SK-N-SH (cell line): ENCODE measurements around the gene PHKB. TPM values are rescaled to one million over a fixed set of nuclear protein-coding genes. Genes with fewer than 3 reads are reported as not detected.

Source experiments
- CTCF ChIA-PET: fragments of 300-600, 350-600 bp; formaldehyde crosslinking; extraction: SDS; loops from one replicate; lab custom pipeline; 2021; lab: Yijun Ruan, JAX
- POLR2A ChIA-PET: fragments of 350-600 bp; sonication (Branson Sonifier 250); formaldehyde crosslinking; extraction: SDS; loops from one replicate; lab custom pipeline; 2020; ENCODE audit warnings: antibody characterized with exemption, inconsistent platforms; lab: Yijun Ruan, JAX
- DNase-seq: peaks from one replicate; pipeline ENCODE4 v3.0.0; 2012
- H2AFZ ChIP-seq: fragments of 200-600 bp; sonication (generic); 2 replicates; pipeline ENCODE4 v1.8.1; 2016; ENCODE audit warnings: antibody characterized with exemption, mild to moderate bottlenecking, low read depth
- H3F3A ChIP-seq: fragments of 200-600 bp; sonication (generic); replicated peaks from 2 replicates; pipeline ENCODE3; 2016; ENCODE audit warnings: antibody characterized with exemption, mild to moderate bottlenecking; ENCODE audit not compliant: insufficient read depth
- H3K27ac ChIP-seq, 2 experiments: fragments of 200-500 bp in 1 of 2; fragments of 200-600 bp in 1 of 2; sonication (Bioruptor generic) in 1 of 2; sonication (generic), shearing (Covaris generic) in 1 of 2; 2 replicates each; pipeline versions ENCODE4 v1.5.1 to v1.6.1; 2014 to 2016; ENCODE audit warnings: low read depth in 2 of 2, inconsistent platforms in 1 of 2, low read length in 1 of 2, mild to moderate bottlenecking in 1 of 2, mixed read lengths in 1 of 2
- H3K27me3 ChIP-seq: fragments of 200-600 bp; sonication (generic), shearing (Covaris generic); 2 replicates; pipeline ENCODE4 v1.6.1; 2016; ENCODE audit warnings: mixed run types; ENCODE audit not compliant: insufficient read depth
- H3K36me3 ChIP-seq, 2 experiments: fragments of 200-500 bp in 1 of 2; fragments of 200-600 bp in 1 of 2; sonication (Bioruptor generic) in 1 of 2; sonication (generic) in 1 of 2; replicated peaks in 1 of 2; 2 replicates each; pipeline versions ENCODE3 to v1.5.1; 2014 to 2016; ENCODE audit warnings: low read length in 1 of 2, mild to moderate bottlenecking in 1 of 2; ENCODE audit not compliant: insufficient read depth in 2 of 2, control insufficient read depth in 1 of 2
- H3K4me1 ChIP-seq, 2 experiments: fragments of 200-500 bp in 1 of 2; fragments of 200-600 bp in 1 of 2; sonication (Bioruptor generic) in 1 of 2; sonication (generic), shearing (Covaris generic) in 1 of 2; 2 replicates each; pipeline versions ENCODE4 v1.5.1 to v1.6.1; 2014 to 2016; ENCODE audit warnings: low read depth in 1 of 2, low read length in 1 of 2, mixed run types in 1 of 2; ENCODE audit not compliant: insufficient read depth in 2 of 2, control insufficient read depth in 1 of 2
- H3K4me2 ChIP-seq: fragments of 200-600 bp; sonication (generic), shearing (Covaris generic); 2 replicates; pipeline ENCODE4 v1.6.1; 2017; ENCODE audit warnings: mixed run types
- H3K4me3 ChIP-seq, 2 experiments: fragments of 200-500 bp in 1 of 2; fragments of 200-600 bp in 1 of 2; sonication (Bioruptor generic) in 1 of 2; sonication (generic), shearing (Covaris generic) in 1 of 2; 2 replicates each; pipeline versions ENCODE4 v1.5.1 to v1.8.1; 2014 to 2016; ENCODE audit warnings: low read depth in 2 of 2, inconsistent platforms in 1 of 2, low read length in 1 of 2, mild to moderate bottlenecking in 1 of 2, mixed read lengths in 1 of 2, moderate library complexity in 1 of 2
- H3K79me2 ChIP-seq: fragments of 200-600 bp; sonication (generic); 2 replicates; pipeline ENCODE4 v1.8.1; 2017; ENCODE audit warnings: mild to moderate bottlenecking; ENCODE audit not compliant: insufficient read depth
- H3K9ac ChIP-seq: fragments of 200-600 bp; sonication (generic); 2 replicates; pipeline ENCODE4 v1.6.1; 2017; ENCODE audit warnings: mixed run types
- H3K9me2 ChIP-seq: fragments of 200-600 bp; sonication (generic); 2 replicates; pipeline ENCODE4 v1.6.1; 2017; ENCODE audit warnings: mixed run types
- H3K9me3 ChIP-seq: fragments of 200-600 bp; sonication (generic); 2 replicates; pipeline ENCODE4 v1.6.1; 2017; ENCODE audit warnings: mixed run types, mild to moderate bottlenecking, moderate library complexity
- H4K20me1 ChIP-seq: fragments of 200-600 bp; sonication (generic); 2 replicates; pipeline ENCODE4 v1.6.1; 2017; ENCODE audit warnings: mild to moderate bottlenecking, mixed run types; ENCODE audit not compliant: insufficient read depth
- CHD2 ChIP-seq: fragments of 150-350 bp; IDR thresholded peaks from 2 replicates; pipeline ENCODE4 v1.6.1; 2018; ENCODE audit warnings: low read length; ENCODE audit not compliant: partially characterized antibody
- ELF1 ChIP-seq: IDR thresholded peaks from 2 replicates; pipeline ENCODE4 v1.4.0; 2012
- EP300 ChIP-seq, 2 experiments: IDR thresholded peaks; 2 replicates each; pipeline versions ENCODE4 v1.4.0 to v1.6.1; 2012; ENCODE audit warnings: borderline replicate concordance in 1 of 2, low read depth in 1 of 2, low read length in 1 of 2
- GABPA ChIP-seq: IDR thresholded peaks from 2 replicates; pipeline ENCODE4 v1.4.0; 2012; ENCODE audit warnings: low read depth, mild to moderate bottlenecking
- GATA2 ChIP-seq: sonication (generic); formaldehyde crosslinking; IDR thresholded peaks from 2 replicates; pipeline ENCODE4 v1.5.0; 2020; ENCODE audit warnings: mild to moderate bottlenecking, missing genetic modification reagents
- IRF3 ChIP-seq: fragments of 150-350 bp; IDR thresholded peaks from 2 replicates; pipeline ENCODE4 v1.6.1; 2016; ENCODE audit warnings: mild to moderate bottlenecking, low read depth, low read length
- MEF2A ChIP-seq: IDR thresholded peaks from 2 replicates; pipeline ENCODE4 v1.4.0; 2012; ENCODE audit warnings: low read depth, borderline replicate concordance
- MXI1 ChIP-seq: IDR thresholded peaks from 2 replicates; pipeline ENCODE4 v1.6.1; 2012; ENCODE audit warnings: mild to moderate bottlenecking, low read depth, low read length, improper control_type of control experiment
- NRF1 ChIP-seq: IDR thresholded peaks from 2 replicates; pipeline ENCODE4 v1.6.1; 2012; ENCODE audit warnings: low read depth, mild to moderate bottlenecking, low read length
- POLR2AphosphoS5 ChIP-seq: IDR thresholded peaks from 2 replicates; pipeline ENCODE4 v1.6.1; 2012; ENCODE audit warnings: low read depth, low read length
- RCOR1 ChIP-seq: fragments of 150-350 bp; IDR thresholded peaks from 2 replicates; pipeline ENCODE4 v1.6.1; 2017; ENCODE audit warnings: antibody characterized with exemption, low read length
- REST ChIP-seq: IDR thresholded peaks from 2 replicates; pipeline ENCODE4 v1.6.1; 2012; ENCODE audit warnings: mild to moderate bottlenecking, low read depth, low read length, moderate library complexity
- RFX5 ChIP-seq: IDR thresholded peaks from 2 replicates; pipeline ENCODE4 v1.6.1; 2012; ENCODE audit warnings: mild to moderate bottlenecking, improper control_type of control experiment, low read length
- RXRA ChIP-seq: IDR thresholded peaks from 2 replicates; pipeline ENCODE4 v1.4.0; 2012; ENCODE audit warnings: low read depth, mild to moderate bottlenecking, borderline replicate concordance
- TAF1 ChIP-seq: IDR thresholded peaks from 2 replicates; pipeline ENCODE4 v1.6.1; 2012; ENCODE audit warnings: low read depth, mild to moderate bottlenecking, low read length, moderate library complexity, borderline replicate concordance
- YY1 ChIP-seq: IDR thresholded peaks from 2 replicates; pipeline ENCODE4 v1.4.0; 2012; ENCODE audit warnings: low read depth, mild to moderate bottlenecking
- WGBS: methylation state at CpG from one replicate; pipeline ENCODE4 v1.1.6; 2017; ENCODE audit warnings: low lambda C conversion rate; 5-methylcytosine and 5-hydroxymethylcytosine counted together
- polyA plus RNA-seq, 3 experiments: library from polyadenylated mRNA; depleted of rRNA; stranded (reverse); fragments of >200 nt; gene quantifications; 2 replicates each; pipeline ENCODE4 v1.2.3, GENCODE V29; 2012
- TF ChIP-seq, protein P1 (sequence below): IDR thresholded peaks from 2 replicates; pipeline ENCODE4 v1.4.0; 2012; ENCODE audit warnings: low read depth, borderline replicate concordance

PHKB gene
- polyA plus RNA-seq, 1 of the 3 experiments (the other 2 are of a cell fraction) = 20.8 TPM

GRCh38 chr16:47463771-47464624 is 2.9 kb downstream of the PHKB start:
- Histone ChIP-seq H3K79me2 (peaks cover 54% of the 10 kb centered on the region), H3K36me3 (peaks cover 5% of the 10 kb centered on the region in 2 experiments), H3K9me3 (no peaks in the 10 kb centered on the region), H3K9me2 (no peaks in the 10 kb centered on the region), H3K9ac (no peak overlapping the region), H3K4me2 (peak overlapping the region; percentile 3; the same call in 1 of the 2 replicates), H3F3A (peaks cover 5% of the 10 kb centered on the region), H3K4me1 (peaks cover 20 to 45% of the 10 kb centered on the region in 2 experiments; a peak in 3 of 4 replicates), H3K27ac (peak overlapping the region in 1 of 2 experiments; percentile 72; a peak in 2 of 4 replicates), H3K4me3 (peak overlapping the region in 1 of 2 experiments; percentile 8; a peak in 1 of 4 replicates), H4K20me1 (no peaks in the 10 kb centered on the region), H2AFZ (no peak overlapping the region), H3K27me3 (no peaks in the 10 kb centered on the region)
- WGBS = 75% methylated on average over 11 of the region's 11 CpGs
- ChIA-PET CTCF (interaction anchor here (0.7 to 3.9 kb wide), 7 partner anchors 14 to 701 kb away, joined by 3 to 14 read pairs (median 3); partner anchors contain the start of gene NETO2), POLR2A (interaction anchor here (1.3 kb wide), 1 partner anchor 320 kb away, joined by 3 read pairs; the partner anchor contains the start of gene NETO2)
- DNase-seq = peak; percentile 56
- TF ChIP-seq EP300 (IDR thresholded peaks at IDR 0.05; ENCODE audit: borderline replicate concordance in 1 of 2, low read depth in 1 of 2, low read length in 1 of 2) (peak in 1 of 2 experiments; percentile 70; a peak in 2 of 4 replicates), GATA2 (CRISPR knock-in tag) (peak; percentile 49; the same call in 1 of the 2 replicates), GABPA (no peak), MXI1 (peak; percentile 23; the same call in 1 of the 2 replicates), IRF3 (no peak), RCOR1 (peak; percentile 57; the same call in 1 of the 2 replicates), CHD2 (no peak)
- TF ChIP-seq, protein P1, sequence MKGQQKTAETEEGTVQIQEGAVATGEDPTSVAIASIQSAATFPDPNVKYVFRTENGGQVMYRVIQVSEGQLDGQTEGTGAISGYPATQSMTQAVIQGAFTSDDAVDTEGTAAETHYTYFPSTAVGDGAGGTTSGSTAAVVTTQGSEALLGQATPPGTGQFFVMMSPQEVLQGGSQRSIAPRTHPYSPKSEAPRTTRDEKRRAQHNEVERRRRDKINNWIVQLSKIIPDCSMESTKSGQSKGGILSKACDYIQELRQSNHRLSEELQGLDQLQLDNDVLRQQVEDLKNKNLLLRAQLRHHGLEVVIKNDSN = no peak

DNA sequence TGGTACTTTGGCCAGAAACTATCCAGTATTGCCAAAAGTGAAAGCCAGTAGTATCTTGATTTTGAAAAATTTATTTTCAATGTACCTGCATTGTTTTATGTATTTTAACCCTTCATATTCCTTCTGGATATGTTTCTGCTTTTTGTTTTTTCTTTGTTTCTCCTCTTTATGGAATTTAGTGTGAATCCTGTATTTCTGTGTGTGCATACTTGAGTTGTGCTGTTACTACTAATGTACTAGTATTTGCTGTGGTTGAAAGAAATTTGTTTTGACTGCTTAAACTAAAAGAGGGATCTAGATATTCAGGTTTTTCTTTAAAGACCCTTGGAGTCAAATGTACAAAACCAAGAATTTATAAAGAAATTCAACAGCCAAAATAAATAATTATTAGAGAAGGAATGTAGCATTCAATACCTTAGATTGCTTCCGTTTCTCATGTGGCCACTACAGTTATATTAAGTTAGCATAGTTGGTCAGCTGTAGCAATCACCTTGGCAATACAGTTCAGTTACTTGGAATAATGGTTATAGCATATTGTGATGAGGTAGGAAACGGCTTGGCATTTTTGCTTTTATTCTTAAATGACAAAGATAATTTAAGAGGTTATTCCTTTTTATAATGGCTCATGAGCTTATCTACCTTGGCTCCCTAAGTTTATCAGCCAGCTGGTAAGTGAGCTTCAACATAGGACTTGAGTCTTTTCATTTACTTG is 4.9 kb downstream of the PHKB start:
- no peak for DNase-seq
- no peaks in the 10 kb centered on the region for H4K20me1 ChIP-seq
- H3K27ac ChIP-seq = no peak overlapping the region
- no peaks in the 10 kb centered on the region for H3K9me2 ChIP-seq
- peaks cover 20 to 37% of the 10 kb centered on the region in 2 experiments; a peak in 3 of 4 replicates for H3K4me1 ChIP-seq
- H3K79me2 ChIP-seq = peaks cover 48% of the 10 kb centered on the region
- no peaks in the 10 kb centered on the region for H3K9me3 ChIP-seq
- peaks cover 4% of the 10 kb centered on the region in 2 experiments for H3K36me3 ChIP-seq
- H3K4me2 ChIP-seq = no peak overlapping the region
- H3F3A ChIP-seq = peaks cover 5% of the 10 kb centered on the region
- POLR2A ChIA-PET = no interaction called here
- 91% methylated on average over 2 of the region's 2 CpGs for WGBS
- CTCF ChIA-PET = interaction anchor here (1.5 to 3.9 kb wide), 2 partner anchors 66 to 322 kb away, joined by 3 to 14 read pairs; partner anchors contain the start of gene NETO2
- H3K9ac ChIP-seq = no peak overlapping the region
- no peaks in the 10 kb centered on the region for H3K27me3 ChIP-seq
- no peak overlapping the region for H3K4me3 ChIP-seq
- H2AFZ ChIP-seq = no peak overlapping the region
- no peak for TF ChIP-seq YY1
- TF ChIP-seq GABPA = no peak
- no peak for TF ChIP-seq CHD2
- no peak for TF ChIP-seq RCOR1
- no peak for TF ChIP-seq POLR2AphosphoS5
- no peak for TF ChIP-seq REST
- no peak for TF ChIP-seq NRF1
- no peak for TF ChIP-seq RXRA
- no peak for TF ChIP-seq MEF2A
- no peak for TF ChIP-seq ELF1
- no peak for TF ChIP-seq EP300 (IDR thresholded peaks at IDR 0.05; ENCODE audit: borderline replicate concordance in 1 of 2, low read depth in 1 of 2, low read length in 1 of 2)
- no peak for TF ChIP-seq RFX5
- no peak for TF ChIP-seq TAF1
- no peak for TF ChIP-seq MXI1
